HL-60/S4 treated with retinoic acid at 250 ng/mL for 4 days and 3 days (cell line): ENCODE data around the gene FCRLA.

Source experiments
- in situ Hi-C: fragments of 300-500 bp; cut with MboI; formaldehyde crosslinking; loops from 2 replicates; pipeline ENCODE4 v1.7.0; 2022; ENCODE audit warnings: low sequenced_read_pairs

The FCRLA gene

DNA sequence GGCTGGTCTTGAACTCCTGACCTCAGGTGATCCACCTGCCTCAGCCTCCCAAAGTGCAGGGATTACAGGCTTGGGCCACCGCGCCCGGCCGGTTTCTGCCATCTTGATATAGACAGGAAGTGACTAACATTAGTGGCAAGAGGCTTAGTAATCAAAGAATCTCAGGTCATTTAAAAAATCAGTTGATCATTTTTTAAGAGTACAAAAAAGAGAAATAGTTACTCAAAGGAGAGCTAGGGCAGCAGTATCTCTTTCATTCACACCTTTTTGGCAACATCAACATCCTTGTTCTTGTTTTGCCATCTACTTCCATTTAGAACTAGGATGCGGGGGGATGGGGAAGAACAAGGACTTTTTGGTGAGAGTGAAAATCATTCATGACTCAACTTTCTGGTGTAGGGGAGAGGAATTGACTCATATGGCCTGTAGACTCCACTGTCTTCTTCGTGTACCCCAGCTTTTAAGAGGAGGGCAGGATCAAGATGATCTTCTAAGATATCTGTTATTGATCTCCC is 23.1 kb downstream of the FCRLA start:
- in situ Hi-C loops: loop anchor here (10.0 to 25.0 kb wide), 2 partner anchors 245 to 518 kb away; partner anchors contain the start of genes APOA2, FCER1G and NDUFS2

DNA sequence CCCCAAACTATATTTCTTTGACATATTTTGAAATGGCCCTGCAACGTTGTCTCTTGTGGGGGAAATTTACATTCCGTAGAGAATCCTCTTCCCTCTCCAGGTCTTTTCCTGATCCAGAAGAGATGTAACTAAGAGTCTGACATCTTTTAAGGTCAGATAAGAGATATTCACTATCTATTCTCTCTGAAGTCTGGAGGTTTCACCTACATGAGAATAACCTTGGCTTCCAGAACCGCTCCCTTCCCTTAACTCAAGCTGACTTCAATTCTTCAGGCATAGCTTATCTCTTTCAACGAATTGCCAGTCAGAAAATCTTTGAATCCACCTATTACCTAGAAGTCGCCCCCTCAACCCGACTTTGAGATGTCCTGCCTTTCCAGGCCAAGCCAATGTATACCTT is 24.2 kb downstream of the FCRLA start:
- in situ Hi-C loops: loop anchor here (10.0 to 25.0 kb wide), 2 partner anchors 246 to 519 kb away; partner anchors contain the start of genes APOA2, FCER1G and NDUFS2

DNA sequence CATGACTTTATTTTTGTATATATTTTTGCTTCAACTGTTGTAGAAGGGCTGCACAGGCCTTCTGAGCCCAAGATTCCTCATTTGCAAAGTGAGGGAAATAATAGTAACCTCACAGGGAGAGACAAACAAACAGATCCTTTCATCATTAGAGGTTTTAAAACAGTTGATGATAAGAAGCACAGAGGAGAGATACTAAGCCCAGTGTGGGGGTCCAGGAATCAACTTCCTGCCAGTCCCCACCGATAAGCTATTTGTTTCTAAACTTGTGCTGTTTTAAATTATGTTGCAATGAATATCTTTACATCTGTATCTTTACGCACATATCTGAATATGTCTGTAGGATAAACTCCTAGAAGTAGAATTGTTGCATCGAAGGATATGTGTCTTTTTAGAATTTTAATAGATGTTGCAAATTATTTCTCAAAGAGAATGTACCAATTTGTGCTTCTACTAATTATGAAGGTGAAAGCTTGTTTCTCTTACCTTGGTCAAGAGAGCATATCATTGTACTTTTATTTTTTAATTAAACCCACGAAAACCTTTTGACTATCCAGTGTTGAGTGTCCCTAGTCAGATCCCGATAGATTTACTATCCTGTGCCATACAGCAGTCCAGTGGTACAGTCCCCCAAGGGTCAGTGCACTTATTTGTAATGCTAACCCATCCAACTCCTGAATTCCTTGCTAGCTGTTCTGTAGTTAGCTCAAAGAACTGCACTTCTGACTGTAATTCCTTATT is 25.1 kb downstream of the FCRLA start:
- in situ Hi-C loops: loop anchor here (10.0 to 25.0 kb wide), 2 partner anchors 247 to 520 kb away; partner anchors contain the start of genes APOA2, FCER1G and NDUFS2

DNA sequence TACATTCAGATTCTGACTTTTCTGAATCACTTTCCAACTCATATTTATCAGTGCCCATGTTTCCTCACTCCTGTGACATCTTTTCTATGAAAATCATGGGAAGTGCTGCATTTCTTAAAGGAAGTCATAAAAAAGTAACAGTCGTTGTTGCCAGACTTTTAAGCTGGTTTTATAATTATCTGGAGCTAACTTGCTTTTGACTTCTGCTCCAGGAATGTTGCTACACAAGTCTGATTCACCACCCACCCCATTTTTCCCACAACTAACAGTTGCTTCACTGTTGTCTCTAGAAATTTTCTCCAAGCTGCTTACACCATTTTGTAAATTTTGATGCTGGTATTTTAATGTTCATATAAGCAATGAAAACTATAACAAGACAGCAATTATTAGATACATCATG is 26.5 kb downstream of the FCRLA start:
- in situ Hi-C loops: loop anchor here (10.0 to 25.0 kb wide), 2 partner anchors 249 to 521 kb away; partner anchors contain the start of genes APOA2, FCER1G and NDUFS2

DNA sequence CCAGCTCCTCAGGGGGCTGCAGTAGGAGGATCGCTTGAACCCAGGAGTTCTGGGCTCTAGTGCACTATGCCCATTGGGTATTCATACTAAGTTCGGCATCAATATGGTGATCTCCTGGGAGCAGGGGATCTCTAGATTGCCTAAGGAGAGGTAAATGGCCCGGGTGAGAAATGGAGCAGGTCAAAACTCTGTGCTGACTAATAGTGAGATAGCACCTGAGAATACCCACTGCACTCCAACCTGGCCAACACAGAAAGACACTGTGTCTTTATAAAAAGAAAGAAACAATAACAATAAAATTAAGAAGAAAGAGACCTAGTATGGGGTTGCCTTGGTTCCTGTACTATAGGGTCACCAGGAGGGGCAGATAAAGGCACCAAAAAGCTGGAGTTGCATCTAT is 28.8 kb downstream of the FCRLA start:
- in situ Hi-C loops: loop anchor here (10.0 to 25.0 kb wide), 2 partner anchors 251 to 524 kb away; partner anchors contain the start of genes APOA2, FCER1G and NDUFS2

DNA sequence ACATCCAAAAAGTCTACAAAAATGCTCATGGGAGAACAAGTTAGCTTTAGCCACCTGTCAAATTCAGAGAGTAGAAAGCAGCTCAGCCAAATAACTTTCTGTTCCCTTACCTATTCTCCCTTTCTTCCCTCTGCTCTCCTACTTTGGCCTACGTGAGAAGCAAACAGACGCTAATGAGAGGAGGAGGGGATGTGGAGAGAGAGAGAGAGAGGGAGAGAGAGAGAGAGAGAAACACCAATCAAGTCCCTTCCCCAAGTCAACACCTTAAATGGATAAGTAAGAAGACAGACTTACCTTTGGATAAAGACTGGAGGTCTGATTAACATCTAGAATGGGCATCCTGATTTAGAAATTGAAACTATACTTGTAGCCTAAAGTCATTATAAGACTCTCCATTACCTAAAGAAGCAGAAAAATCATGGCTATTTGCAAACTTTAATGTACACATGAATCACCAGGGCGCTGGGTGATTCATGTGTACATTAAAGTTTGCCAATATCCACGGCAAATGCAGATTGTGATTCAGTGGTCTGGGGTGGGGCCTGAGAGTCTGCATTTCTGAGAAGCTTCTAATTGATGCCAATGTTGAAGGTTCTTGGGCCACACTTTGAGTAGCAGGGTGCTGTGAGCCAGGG is 29.4 kb downstream of the FCRLA start:
- in situ Hi-C loops: loop anchor here (10.0 to 25.0 kb wide), 2 partner anchors 252 to 524 kb away; partner anchors contain the start of genes APOA2, FCER1G and NDUFS2

DNA sequence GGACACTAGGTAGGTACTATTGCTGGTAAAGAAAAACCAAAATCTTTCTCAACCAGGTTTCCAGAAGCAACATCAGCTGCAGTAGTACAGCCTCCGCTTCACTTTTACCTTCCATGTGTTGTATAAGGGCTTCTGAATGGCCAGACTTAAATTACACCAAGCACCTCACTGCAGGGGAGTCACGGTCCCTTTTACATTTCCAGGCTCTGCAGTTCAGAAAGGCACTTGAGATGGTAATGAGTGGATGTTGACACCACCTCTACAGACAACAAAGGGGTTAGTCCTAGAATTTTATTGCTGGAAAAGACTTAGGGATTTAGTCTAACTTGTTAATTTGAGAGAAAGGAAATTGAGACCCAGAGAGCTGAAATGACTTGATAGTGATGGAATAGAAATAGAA is 30.6 kb downstream of the FCRLA start:
- in situ Hi-C loops: loop anchor here (10.0 to 25.0 kb wide), 2 partner anchors 253 to 525 kb away; partner anchors contain the start of genes APOA2, FCER1G and NDUFS2

DNA sequence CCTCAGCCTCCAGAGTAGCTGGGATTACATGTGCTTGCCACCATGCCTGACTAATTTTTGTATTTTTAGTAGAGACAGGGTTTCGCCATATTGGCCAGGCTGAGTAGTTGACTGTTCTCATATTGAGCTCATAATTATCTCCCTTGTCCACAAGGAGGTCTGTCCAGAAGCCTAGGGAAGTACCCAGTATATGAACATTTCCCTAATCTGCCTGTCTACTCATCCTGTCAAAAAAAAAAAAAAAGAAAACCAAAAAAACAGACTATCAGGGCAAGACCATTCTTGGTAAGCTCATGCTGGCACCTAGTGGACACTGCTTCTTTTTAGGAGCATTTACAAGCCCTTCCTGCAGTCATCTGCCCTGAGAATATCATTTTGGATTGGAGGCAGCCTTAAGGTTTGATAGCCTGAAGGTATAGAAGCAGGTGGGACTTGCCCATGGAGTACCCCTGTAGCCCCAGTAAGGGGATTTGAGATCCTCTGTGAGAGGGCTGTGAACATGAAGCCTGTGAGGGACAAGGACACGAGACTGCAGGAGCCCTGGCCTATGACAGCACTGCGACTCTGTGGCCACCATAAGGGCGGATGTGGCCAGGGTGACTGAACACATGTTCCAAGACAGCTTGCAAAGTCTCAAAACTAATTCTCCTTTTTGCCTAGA is 31.7 kb downstream of the FCRLA start:
- in situ Hi-C loops: loop anchor here (10.0 to 25.0 kb wide), 2 partner anchors 254 to 526 kb away; partner anchors contain the start of genes APOA2, FCER1G and NDUFS2

DNA sequence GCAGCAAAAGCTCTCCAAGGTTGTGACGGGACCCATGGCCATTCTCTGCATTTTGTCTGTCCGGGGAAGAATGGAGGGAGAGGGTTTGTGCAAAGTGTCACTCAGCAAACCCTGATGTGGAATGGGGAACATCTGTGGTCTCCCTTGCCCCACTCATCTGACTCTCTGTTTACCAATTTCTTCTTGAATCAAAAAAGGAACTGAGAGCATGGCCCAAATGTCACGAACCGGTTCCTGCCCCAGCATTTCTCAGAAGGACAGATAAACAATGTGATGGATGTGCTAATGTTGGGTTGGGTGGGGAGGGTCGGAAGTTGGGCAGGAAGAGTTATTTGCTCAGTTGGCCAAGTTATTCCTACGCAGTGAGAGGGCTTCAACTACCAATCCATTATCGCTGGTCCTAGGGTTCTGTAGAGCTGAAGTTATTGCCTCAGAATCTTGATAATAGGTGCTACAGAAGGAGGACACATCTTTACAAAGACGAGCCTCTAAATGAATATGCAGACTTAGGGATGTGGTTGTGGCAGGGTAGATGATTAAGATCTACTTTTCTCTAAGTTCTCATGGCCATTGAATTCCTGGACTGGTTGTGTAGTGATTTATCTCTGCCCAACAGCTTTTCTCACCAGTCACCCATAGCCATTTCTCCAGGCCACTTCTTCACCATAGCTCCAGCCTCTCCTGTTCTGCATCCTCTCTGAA is 33.0 kb downstream of the FCRLA start:
- in situ Hi-C loops: loop anchor here (10.0 to 25.0 kb wide), 2 partner anchors 255 to 528 kb away; partner anchors contain the start of genes APOA2, FCER1G and NDUFS2

DNA sequence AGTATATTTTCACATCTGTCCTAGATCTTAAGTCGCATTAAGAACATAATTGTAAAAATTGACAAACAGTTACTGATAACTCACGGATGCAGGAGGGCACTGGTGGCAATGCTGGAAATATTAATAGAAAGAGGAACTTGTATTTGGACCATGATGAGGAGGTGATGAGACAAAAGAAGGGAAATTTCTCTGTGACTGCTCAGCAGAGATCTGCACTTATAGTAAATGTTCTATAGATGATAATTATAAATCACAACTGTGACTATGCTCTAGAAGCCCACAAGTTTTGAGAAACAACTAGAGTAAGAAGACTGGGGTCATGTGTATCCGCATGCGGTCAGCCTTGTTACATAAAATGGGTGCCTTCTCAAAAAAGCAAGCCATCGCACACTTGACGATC is 33.9 kb downstream of the FCRLA start:
- in situ Hi-C loops: loop anchor here (25.0 kb wide), 1 partner anchor 529 kb away; the partner anchor contains the start of genes APOA2, FCER1G and NDUFS2

DNA sequence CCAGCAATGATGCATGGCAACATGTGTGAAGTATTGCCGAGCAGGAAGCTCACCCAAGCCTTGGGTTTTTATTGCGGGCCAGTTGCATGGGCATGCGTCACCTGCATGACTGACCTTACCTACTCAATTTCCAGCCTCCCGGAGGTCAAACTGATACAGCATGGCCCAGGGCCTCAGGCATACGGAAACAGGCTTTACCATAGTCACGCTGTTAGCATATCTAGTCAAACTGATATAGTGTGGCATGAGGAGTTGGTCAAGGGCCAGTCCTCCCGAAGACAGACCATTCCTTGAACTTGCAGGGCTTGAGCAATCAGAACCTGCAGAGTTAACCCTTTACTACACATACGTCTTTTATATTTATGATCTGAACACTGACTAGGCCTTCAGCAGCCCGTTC is 36.2 kb downstream of the FCRLA start:
- in situ Hi-C loops: loop anchor here (25.0 kb wide), 1 partner anchor 531 kb away; the partner anchor contains the start of genes APOA2, FCER1G and NDUFS2

DNA sequence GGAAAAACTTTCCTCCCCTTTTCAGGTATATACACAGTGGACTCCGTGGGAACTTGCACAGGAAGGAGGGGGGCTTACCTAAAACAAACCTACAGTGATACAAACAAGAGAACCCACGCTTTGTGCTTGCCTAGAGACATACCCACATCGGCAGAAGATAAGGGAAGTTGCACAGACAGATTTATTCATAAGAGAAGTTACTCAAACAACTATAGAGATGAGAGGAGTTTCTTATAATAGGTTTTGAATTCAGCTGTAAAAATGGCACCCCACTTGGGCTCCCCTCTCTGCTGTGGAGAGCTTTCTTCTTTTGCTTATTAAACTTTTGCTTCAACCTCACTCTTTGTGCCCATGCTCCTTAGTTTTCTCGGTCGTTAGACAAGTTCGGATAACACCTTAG is 40.8 kb downstream of the FCRLA start:
- in situ Hi-C loops: loop anchor here (25.0 kb wide), 1 partner anchor 536 kb away; the partner anchor contains the start of genes APOA2, FCER1G and NDUFS2

DNA sequence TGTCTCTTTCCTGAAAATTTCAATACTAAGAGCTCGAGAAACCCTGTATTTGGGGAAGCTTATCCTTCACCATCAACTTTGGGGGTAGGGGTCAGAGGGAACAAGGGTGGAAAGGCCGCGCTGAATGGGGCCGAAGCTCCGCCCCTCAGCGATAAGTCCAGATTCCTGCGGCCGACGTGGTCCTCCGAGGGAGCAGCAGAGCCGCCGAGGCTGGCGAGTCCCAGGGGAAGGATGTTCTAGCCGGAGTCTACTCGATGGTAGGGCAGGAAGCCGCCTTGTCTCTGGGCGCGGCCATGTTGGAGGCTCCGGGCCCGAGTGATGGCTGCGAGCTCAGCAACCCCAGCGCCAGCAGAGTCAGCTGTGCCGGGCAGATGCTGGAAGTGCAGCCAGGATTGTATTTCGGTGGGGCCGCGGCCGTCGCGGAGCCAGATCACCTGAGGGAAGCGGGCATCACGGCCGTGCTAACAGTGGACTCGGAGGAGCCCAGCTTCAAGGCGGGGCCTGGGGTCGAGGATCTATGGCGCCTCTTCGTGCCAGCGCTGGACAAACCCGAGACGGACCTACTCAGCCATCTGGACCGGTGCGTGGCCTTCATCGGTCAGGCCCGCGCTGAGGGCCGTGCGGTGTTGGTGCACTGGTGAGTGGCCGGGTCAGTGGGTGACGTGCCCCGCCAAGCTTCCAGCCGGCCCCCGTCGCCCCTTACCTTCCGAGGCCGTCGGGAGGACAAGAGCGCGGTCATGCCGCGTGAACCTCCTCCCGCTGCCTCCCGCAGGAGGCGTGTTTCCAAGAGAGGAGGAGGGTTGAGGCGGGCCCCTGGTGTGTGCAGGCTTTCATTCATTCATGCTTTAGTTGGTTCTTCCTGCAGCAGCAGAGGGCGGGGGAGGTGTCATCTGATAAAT is 42.7 kb downstream of the FCRLA start, which contains the start of gene DUSP12:
Gene DUSP12 (plus strand): TSS at position 278 of the 899 bp plus-strand sequence. CDS start 16 bp downstream, at position 294.
- in situ Hi-C loops: loop anchor here (25.0 kb wide), 1 partner anchor 537 kb away; the partner anchor contains the start of genes APOA2, FCER1G and NDUFS2

DNA sequence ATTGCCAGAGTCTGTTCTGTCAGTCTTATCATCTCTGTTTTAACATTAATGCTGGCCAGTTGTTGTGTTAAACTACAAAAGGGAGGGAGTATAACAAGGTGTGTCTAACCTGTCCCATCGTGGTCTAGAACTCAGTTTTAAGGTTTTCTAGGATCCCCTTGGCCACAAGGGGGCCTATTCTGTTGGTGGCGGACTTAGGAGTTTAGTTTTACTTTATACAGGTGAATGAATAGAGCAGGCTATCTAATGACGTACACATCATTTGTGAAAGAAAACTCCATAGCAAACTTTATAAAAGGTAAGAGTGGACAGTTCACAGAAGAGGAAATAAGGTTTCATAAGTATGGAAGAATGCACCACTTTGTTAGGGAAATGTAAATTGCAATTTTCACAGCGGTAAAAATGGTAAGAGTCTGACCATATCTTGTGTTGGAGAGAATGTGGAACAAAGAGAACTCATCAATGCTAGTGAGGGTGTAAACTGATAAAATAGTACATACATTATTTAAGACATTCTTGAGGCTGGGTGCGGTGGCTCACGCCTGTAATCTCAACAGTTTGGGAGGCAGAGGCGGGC is 56.6 kb downstream of the FCRLA start:
- in situ Hi-C loops: no loop called here
